ENCODE results near the gene LCAT. TPM values are rescaled to one million over a fixed set of nuclear protein-coding genes. Genes with fewer than 3 reads are reported as not detected.
"Not testable (repeated sequence)": the region's sequence is repeated elsewhere in the genome, so short reads cannot be mapped to it uniquely, and the experiment has no call there.

Gene LCAT
- total RNA-seq, 1 experiment from 2014 or later, result 8.4 TPM

GRCh38 chr16:67915831-67916723 is 27.8 kb downstream of the LCAT start:
- DNase-seq (ENCODE audit: extremely low read depth, low read depth), result no peak

DNA sequence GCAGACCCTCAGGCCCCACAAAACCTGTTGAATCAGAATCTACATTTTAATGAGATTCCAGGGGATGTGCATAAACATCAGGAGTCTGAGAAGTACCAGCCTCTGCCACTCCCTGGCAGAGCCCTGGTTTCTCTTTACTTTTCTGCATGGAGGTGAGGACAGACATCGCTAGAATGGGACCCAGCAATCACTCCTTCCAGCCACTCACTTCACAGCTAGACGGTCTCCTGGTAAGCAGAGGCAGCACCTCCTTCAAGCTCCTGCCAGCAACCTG is 28.5 kb downstream of the LCAT start:
- DNase-seq (ENCODE audit: extremely low read depth, low read depth), result not testable (repeated sequence)

DNA sequence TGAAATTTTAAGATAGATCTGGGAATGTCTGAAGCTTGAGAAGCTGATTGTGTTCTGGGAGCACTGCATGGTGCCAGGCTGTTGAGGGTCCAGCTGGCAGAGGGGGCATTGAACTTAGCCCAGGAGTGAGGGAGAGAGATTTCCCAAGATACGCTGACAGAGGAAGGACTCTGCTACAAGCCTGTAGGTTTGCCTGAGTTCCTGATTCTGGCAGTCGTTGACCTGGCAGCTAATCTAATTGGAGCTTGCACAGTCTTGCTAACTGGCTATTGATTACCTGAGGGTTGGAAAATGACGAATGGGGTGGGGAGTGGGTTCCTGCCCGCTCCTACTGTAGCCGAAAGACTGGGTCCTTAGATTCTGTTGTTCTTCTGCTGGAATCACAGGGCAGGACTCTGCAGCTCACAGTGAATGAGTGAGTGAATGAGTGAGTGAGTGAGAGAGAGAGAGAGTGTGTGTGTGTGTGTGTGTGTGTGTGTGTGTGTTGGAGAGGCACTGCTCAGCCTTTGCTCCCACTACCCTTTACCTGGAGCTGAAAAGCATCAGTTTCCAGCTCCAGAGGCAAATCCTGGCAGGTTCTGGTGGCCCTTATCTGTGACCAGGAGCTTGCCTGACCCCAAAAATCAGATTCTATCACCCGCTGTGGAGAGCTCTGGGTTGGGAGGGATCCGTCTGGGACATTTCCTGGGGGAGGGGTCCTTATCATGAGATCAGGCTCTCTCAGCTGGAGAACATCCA is 29.0 kb downstream of the LCAT start:
- no peak for DNase-seq (ENCODE audit: extremely low read depth, low read depth)

- no peak for DNase-seq (ENCODE audit: extremely low read depth, low read depth)
Measured at GRCh38 chr16:67910158-67910557, 33.8 kb downstream of the LCAT start.

DNA sequence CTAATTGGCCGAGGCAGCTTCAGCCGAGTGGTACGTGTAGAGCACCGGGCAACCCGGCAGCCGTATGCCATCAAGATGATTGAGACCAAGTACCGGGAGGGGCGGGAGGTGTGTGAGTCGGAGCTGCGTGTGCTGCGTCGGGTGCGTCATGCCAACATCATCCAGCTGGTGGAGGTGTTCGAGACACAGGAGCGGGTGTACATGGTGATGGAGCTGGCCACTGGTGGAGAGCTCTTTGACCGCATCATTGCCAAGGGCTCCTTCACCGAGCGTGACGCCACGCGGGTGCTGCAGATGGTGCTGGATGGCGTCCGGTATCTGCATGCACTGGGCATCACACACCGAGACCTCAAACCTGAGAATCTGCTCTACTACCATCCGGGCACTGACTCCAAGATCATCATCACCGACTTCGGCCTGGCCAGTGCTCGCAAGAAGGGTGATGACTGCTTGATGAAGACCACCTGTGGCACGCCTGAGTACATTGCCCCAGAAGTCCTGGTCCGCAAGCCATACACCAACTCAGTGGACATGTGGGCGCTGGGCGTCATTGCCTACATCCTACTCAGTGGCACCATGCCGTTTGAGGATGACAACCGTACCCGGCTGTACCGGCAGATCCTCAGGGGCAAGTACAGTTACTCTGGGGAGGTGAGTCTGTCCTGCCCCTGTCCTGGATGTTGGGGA is 34.7 kb downstream of the LCAT start:
- no peak for DNase-seq (ENCODE audit: extremely low read depth, low read depth)

GRCh38 chr16:67907397-67908180 is 36.3 kb downstream of the LCAT start:
- no peak for DNase-seq (ENCODE audit: extremely low read depth, low read depth)

GRCh38 chr16:67902831-67903230 is 41.1 kb downstream of the LCAT start:
- no peak for DNase-seq (ENCODE audit: extremely low read depth, low read depth)

GRCh38 chr16:67901734-67902133 is 42.2 kb downstream of the LCAT start:
- no peak for DNase-seq (ENCODE audit: extremely low read depth, low read depth)

DNA sequence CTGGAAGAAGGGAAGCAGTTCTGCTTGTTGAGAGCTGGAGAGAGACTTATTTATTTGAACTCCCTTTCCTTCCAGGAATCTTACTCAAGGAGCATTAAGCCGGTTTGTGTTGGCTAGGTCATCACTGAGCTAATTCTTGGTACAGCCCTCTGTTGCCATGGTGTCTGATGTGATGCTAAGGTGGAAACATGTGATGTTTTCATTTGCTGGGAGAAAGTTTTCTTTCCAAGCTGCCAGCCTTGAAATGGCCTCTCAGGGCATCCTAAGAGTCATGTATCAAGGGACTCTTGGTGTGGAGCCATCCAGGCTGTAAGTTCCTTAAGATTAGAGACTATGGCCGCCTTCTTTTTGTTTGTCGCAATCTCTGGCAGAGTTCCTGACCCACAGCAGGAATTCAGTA is 46.7 kb downstream of the LCAT start:
- no peak for DNase-seq (ENCODE audit: extremely low read depth, low read depth)

GRCh38 chr16:67893743-67894399 is 50.0 kb downstream of the LCAT start:
- no peak for DNase-seq (ENCODE audit: extremely low read depth, low read depth)

DNA sequence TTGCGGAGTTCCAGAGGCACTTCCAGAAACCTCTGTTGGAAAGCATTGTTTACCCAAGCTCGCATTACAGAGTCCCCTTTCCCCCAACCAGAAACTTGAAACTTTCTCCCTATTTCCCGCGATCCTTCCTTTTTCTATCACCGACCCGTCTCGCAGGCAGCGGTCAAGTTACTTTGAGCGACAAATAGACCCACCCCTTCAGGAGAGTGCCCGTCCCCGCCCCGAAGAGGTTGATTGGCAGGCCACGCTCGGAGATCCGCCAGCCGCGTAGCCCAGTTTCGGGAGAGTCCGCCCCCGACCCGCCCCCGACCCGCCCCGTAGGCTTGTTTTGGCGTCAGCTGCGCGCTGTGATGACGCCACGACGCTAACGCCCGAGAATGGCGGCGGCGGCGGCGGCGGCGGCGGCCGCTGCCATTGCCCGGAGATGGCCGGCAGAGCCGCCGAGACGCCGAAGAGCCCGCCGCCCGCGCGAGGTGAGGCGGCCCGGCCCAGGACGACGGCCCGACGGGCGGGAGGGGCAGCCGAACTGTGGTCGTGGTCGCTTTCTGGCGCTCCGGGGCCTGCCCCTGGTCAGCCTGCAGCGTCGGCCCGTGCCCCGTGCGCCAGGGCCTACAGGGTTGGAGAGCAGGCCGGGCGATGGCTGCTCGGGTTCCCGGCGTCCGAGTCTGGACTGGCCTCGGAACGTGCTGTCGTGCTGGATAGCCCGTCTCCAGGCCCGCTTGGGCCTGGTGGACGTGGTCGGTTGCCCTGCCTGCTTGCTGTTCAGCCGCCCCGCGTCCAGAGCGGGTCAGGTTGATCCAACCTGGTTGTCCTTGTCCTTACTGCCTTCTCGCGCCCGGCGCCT is 50.8 kb downstream of the LCAT start, which contains the start of gene PSKH1:
TSS of gene PSKH1 (plus strand) at position 356 of the 844 bp plus-strand sequence. CDS start 15,496 bp downstream, outside the sequence.
- DNase-seq (ENCODE audit: extremely low read depth, low read depth), result peak; percentile 98

DNA sequence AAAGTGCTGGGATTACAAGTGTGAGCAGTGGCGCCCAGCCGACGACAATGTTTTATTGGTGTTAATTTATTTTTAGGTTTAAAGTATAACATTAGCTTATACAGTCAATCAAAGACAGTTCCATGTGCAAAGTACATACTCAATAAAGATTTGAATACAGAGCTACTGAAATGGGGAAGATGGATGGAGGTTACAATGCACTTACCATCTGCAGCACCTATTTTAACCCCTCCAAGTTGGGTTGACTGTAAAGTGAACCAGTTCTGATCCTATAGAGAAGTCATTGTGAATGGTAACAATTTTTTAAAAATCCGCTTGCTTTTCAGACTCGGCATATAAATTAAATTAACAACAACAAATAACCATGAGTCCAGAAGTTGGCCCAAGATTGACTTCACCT is 51.5 kb downstream of the LCAT start:
- no peak for DNase-seq (ENCODE audit: extremely low read depth, low read depth)

Other genes starting within 250 kb of the LCAT start
- 15.0 and 17.4 TPM in 2 replicates for gene GFOD2, start 224.8 kb downstream of the LCAT start, total RNA-seq (2014; rRNA removed; shearing (Covaris generic))
- gene RANBP10, start 137.6 kb downstream of the LCAT start, total RNA-seq (2014; rRNA removed; shearing (Covaris generic)), result 6.8 and 8.2 TPM in 2 replicates
- 0.45 TPM in 1 of 2 replicates, not detected in the other for gene TSNAXIP1, start 137.2 kb downstream of the LCAT start, total RNA-seq (2014; rRNA removed; shearing (Covaris generic))
- 43.6 and 49.4 TPM in 2 replicates for gene THAP11, start 101.8 kb downstream of the LCAT start, total RNA-seq (2014; rRNA removed; shearing (Covaris generic))
- 260 and 267 TPM in 2 replicates for gene NUTF2, start 97.2 kb downstream of the LCAT start, total RNA-seq (2014; rRNA removed; shearing (Covaris generic))
- gene CENPT, start 96.4 kb downstream of the LCAT start, total RNA-seq (2014; rRNA removed; shearing (Covaris generic)), result 26.4 and 28.4 TPM in 2 replicates
- 52.6 and 55.4 TPM in 2 replicates for gene EDC4, start 71.1 kb downstream of the LCAT start, total RNA-seq (2014; rRNA removed; shearing (Covaris generic))
- gene NRN1L, start 59.2 kb downstream of the LCAT start, total RNA-seq (2014; rRNA removed; shearing (Covaris generic)), result 0.87 and 1.9 TPM in 2 replicates
- 5.3 and 6.5 TPM in 2 replicates for gene PSKH1, start 50.9 kb downstream of the LCAT start, total RNA-seq (2014; rRNA removed; shearing (Covaris generic))
- 1.4 and 2.0 TPM in 2 replicates for gene CTRL, start 12.3 kb downstream of the LCAT start, total RNA-seq (2014; rRNA removed; shearing (Covaris generic))
- 28.7 and 34.9 TPM in 2 replicates for gene PSMB10, start 7.3 kb downstream of the LCAT start, total RNA-seq (2014; rRNA removed; shearing (Covaris generic))
- gene SLC12A4, start 24.5 kb upstream of the LCAT start, total RNA-seq (2014; rRNA removed; shearing (Covaris generic)), result 35.8 and 37.2 TPM in 2 replicates
- not detected in 2 replicates for gene DPEP3, start 36.4 kb upstream of the LCAT start, total RNA-seq (2014; rRNA removed; shearing (Covaris generic))
- gene DPEP2, start 55.4 kb upstream of the LCAT start, total RNA-seq (2014; rRNA removed; shearing (Covaris generic)), result not detected in 2 replicates
- gene DPEP2NB, start 71.8 kb upstream of the LCAT start, total RNA-seq (2014; rRNA removed; shearing (Covaris generic)), result not detected in 2 replicates
- gene DDX28, start 79.1 kb upstream of the LCAT start, total RNA-seq (2014; rRNA removed; shearing (Covaris generic)), result 20.1 and 22.7 TPM in 2 replicates
- gene DUS2, start 79.2 kb upstream of the LCAT start, total RNA-seq (2014; rRNA removed; shearing (Covaris generic)), result 34.5 and 39.4 TPM in 2 replicates
- 29.5 and 31.3 TPM in 2 replicates for gene NFATC3, start 141.2 kb upstream of the LCAT start, total RNA-seq (2014; rRNA removed; shearing (Covaris generic))